DMS153 (cell line): Measurements from ENCODE around the gene CYP8B1.
"Not testable (repeated sequence)": the region's sequence is repeated elsewhere in the genome, so short reads cannot be mapped to it uniquely, and the experiment has no call there.

Experiments
- DNase-seq: peaks from one replicate; lab custom pipeline; 2025; lab: John Stamatoyannopoulos, UW

CYP8B1 gene

DNA sequence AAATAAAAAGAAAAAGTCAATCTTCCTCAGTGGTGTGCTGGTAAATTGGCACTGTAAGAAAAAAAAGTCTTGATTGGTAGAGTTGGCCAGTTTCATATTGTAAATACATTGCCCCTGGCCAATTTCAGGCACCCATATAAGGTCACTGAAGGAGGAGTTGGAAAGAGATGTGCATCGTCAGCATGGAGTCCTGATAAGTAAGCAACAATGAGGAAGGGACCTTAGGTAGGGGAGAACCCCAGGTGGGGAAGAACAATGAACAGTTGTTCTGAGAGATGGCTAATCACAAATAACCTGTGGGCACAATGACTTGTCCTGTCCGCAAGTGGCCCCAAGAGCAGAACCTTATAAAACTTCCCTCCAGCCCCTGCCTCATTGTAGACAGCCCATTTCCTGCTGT lies 8.6 kb upstream of the CYP8B1 start:
- no peak for DNase-seq

DNA sequence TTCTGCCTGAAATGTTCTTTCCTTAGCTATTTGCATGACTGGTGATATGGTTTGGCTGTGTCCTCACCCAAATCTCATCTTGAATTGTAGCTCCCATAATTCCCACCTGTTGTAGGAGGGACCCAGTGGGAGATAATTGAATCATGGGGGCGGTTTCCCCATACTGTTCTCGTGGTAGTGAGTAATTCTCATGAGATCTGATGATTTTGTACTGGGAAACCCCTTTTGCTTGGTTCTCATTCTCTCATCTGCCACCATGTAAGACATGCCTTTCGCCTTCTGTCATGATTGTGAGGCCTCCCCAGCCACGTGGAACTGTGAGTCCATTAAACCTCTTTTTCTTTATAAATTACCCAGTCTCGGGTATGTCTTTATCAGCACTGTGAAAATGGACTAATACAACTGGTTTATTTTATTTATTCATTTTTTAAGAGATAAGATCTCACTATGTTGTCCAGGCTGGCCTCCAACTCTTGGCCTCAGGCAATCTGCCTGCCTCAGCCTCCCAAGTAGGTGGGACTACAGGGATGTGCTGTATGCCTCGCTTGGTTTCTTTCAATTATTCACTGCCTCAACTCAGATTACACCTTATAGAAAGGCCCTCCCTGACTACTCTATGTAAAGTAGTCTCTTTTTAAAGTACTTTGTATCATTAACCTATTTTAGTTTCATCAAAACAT lies 7.7 kb upstream of the CYP8B1 start:
- not testable (repeated sequence) for DNase-seq

DNA sequence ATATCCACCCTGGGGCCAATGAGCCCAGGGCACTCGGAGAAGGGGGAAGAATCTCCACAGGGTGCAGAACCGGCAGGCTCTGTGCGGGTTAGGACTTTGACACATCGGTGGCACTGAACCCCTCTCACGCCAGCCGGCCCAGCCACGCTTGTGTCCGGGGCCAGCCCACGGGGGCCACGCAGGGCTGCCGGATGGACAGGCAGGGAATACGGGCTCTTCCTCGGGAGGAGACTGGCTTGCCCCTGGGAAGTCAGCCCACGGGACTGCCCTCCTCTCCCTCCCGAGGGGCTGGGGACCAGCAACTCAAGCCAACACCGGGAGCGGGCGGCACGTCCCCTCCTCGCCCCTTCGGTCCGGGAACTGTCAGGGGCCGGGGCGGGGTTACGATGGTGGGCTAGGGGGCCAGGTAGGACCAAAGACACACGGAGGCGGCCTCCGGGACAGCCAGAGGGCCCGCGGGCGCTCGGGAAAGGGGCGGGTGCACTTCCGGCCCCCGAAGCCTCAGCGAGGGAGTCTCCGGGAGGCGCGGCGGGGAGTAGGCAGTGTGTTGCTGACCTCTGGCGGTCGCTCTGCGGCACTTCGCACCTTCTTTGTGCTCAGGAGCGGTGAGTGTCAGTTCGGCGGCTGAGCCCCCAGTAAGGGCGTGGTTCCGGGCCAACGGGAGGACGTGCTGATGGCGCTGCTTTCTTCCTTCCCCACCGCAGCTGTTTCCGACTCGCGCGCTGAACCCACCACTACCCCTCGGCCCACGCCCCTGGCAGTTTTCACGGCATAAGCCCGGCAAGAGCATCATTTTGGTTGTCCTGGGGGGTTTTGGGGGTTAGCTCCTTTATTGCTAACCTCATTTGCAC lies 5.1 kb upstream of the CYP8B1 start:
- DNase-seq: peak; percentile 20

DNA sequence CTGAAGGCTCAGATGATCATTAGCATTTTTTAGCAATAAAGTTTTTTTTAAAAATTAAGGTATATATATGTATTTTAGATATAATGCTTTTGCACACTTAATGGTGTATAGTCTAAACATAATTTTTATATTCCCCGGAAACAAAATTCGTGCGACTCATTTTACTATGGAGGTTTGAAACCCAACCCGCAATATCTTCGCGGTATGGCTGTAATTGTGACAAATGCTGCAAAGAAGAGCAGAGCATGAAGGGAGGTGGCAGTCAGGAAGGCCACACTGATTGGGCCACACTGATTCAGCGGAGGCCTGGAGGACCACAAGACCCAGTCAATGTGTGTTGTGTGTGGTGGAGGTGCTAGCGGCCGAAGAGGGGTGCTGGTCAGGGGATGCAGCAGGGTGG lies 4.5 kb upstream of the CYP8B1 start:
- no peak for DNase-seq

DNA sequence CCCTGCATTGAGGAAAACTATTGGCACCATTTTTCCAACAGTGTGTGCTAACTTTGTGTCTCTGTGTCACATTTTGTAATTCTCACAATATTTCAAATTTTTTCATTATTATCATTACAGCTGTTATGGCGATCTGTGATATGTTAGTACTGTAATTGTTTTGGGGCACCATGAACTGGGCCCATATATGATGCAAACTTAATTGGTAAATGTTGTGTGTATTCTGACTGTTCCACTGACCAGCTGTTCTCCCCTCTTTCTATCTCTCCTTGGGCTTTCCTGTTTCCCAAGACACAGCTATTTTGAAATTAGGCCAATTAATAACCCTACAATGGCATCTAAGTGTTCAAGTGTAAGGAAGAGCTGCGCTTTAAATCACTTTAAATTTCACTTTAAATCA lies 2.2 kb upstream of the CYP8B1 start:
- no peak for DNase-seq

DNA sequence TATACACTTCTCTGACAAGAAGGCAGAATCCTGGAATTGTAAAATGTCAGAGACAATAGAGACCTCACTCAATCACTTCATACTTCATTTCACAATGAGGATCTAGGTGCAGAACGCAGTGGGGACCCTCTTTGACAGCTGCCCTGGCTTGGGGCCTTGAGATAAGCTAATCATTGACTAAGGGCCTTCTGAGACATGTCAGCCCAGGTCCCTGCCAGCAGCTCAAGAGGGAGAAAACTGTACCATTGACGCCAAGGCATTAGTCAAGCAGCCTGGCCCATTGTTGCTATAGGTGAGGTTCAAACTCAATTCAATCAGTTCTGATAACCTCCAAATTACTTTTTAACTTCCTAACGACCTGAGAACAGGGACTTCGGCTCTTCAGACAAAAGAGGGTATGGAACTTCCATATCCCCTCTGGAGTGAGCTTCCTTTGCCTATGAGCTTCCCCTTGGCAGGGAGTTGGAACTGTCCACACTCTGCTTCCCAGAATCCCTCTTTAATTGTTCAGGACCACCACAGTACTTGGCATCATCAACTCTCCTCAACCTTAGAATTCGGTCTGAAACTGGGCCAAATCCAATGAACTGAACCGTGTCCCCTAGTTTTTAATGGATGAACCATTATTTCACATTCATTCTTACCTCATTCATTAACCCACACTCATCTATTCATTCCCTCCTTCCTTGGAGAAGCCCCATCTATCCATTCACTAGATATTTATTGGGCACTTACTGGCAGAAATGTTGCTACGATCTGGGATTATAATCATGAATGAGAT lies 1.5 kb upstream of the CYP8B1 start:
- no peak for DNase-seq

DNA sequence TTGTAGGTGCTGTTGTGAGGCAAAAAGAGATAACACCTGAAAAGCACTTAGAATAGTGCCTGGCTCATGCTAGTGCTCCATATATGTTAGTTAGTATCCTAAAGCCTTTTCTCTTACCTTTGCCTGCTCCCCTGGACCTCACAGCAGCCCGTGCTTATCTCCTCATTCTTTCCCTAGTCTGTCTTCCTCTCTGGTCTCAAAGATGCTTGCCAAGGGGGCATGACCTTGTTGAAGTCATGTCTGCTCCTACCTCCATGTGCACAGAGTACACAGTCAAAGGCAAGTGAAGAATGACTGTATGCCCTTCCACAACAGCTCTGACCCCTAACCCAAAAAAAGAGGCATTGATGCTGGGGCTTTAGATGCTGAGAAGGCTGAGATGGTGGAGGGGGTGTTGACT lies 722 bp upstream of the CYP8B1 start:
- DNase-seq: no peak

DNA sequence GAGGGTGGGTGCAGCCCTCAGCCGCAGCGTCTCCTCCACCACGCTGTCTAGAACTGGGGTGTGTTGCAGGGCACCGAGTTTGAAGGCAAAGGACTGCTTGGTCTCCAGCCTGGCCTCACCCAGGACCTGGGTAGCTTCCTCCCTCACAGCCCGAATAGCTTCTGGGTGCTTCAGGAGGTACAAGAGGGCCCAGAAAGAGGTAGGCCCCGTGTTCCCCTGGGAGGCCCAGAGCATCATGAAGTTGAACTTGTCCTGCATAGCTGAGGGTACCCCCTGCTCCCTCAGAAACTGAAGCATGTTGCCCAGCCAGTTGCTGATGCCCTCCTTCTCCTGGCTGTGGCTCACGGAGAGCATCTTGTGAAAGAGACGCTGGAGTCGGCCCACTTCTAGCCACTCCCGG lies 930 bp downstream of the CYP8B1 start:
- no peak for DNase-seq

DNA sequence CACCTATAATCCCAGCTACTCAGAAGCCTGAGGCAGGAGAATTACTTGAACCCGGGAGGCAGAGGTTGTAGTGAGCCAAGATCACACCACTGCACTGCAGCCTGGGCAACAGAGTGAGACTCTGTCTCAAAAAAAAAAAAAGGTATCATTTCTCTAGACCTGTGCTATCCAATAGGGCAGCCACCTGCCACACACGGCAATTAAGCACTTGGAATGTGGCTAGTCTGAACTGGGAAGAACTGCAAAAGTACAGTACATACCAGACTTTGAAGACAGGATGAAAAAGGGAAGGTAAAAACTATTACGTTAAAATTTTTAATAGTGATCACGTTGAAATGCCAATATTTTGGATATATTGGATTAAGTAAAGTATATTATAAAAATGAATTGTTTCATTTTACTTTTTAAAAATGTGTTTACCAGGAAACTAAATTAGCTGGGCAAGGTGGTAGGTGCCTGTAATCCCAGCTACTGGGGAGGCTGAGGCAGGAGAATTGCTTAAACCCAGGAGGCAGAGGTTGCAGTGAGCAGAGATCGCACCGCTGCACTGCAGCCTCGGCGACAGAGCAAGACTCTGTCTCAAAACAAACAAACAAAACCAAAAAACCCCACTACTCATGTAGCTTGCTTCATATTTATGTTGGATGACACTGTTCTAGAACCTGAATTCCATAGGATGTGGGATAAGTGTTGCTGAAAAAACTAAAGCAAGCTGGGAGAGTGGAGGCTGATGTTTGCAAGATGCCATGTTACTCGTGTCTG lies 2.3 kb downstream of the CYP8B1 start:
- DNase-seq: no peak

DNA sequence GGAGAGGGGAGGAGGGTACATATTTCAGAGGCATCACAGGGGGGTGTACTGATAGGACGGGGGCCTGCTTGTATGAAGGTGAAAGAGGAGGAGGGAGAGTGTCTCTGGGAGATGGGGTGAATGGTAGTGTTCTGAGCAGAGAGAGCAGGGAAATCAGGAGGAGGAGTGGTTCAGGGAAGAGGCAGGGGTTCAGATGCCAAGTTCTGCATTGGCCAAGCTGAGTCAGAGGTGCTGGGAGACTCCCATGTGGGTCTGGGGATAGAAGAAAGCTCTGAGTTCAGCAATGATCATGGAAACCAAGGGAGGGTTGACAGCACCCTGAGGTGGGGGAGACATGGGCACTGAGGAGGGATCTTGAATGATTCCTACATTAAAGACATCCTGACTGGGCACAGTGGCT lies 3.0 kb downstream of the CYP8B1 start:
- no peak for DNase-seq

DNA sequence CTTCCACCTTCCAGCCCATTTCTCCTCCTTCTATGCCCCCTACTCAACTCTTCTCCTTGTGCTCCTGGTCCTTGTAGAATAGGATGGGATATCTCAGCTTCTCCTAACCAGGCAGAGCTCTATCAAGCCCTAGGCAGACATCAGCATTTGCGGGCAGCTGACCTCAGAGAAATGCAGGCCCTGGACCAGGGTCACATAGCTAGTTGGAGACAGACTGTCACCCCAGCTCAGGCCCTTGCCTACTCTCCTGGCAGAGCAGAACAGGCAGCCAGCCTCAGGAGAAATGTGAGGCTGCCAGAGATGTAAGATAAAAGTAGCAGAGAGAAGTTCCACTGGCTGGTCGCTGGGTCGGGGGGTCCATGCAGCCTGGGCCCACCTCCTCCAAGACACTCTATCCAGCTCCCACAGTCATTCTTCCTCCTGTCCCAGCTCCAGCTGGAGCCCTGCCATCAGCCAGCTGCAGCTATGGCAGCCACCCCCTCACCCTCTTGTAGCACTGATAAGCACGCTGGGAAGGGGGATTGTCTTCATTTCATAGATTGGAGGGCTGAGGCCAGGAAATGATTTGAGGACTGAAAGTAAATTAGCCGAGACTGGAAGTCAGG lies 4.0 kb downstream of the CYP8B1 start:
- DNase-seq: no peak

DNA sequence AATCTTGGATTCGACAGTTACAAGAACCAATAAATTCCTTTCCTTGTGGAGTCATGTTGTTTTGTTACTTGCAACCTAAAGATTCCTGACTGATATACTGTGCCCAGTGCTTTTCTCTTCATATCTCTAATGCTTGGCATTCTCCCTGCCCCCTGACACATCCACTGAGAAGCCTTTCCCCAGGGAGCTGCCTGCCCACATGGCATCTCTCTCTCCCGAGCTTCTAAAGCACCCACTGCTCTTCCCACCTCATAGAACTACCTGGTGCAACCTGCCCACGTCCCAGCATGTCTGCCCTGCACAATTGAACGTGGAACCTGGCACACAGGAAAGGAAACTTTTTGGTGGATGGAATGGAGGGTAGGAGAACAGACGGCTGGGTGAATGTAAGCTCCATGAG lies 6.8 kb downstream of the CYP8B1 start:
- DNase-seq: no peak

DNA sequence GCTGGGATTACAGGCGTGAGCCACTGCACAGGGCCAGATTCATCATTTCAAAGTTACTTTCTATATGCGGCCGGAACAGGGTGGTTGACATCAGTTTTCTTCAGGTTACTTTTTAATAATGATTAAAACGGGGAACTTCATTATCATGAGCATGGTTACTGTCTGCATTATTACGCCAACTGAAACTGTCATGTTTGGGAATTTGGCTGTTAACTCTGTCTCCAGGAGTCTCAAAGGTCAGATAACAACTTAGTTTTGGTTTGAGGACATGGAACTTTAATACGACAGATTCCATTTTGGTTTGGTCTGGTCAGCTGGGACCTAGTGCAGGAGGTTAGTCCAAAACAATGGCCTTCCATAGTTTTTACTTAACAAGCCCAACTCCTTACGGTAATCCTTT lies 8.5 kb downstream of the CYP8B1 start:
- DNase-seq: no peak

DNA sequence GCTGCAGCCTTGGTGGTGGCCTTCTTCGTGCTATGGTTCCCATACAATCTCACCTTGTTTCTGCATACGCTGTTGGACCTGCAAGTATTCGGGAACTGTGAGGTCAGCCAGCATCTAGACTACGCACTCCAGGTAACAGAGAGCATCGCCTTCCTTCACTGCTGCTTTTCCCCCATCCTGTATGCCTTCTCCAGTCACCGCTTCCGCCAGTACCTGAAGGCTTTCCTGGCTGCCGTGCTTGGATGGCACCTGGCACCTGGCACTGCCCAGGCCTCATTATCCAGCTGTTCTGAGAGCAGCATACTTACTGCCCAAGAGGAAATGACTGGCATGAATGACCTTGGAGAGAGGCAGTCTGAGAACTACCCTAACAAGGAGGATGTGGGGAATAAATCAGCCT lies 10.4 kb downstream of the CYP8B1 start:
- no peak for DNase-seq

DNA sequence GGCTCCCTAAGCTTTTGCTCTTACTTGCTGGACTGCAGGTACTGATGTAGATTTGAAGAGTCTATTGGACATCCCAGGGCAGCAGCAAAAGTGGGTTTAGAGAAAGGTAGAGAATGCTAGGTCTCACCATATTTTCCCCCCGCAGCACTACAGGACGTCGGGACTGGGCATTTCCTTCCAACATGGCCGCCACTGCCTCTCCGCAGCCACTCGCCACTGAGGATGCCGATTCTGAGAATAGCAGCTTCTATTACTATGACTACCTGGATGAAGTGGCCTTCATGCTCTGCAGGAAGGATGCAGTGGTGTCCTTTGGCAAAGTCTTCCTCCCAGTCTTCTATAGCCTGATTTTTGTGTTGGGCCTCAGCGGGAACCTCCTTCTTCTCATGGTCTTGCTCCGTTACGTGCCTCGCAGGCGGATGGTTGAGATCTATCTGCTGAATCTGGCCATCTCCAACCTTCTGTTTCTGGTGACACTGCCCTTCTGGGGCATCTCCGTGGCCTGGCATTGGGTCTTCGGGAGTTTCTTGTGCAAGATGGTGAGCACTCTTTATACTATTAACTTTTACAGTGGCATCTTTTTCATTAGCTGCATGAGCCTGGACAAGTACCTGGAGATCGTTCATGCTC lies 11.2 kb downstream of the CYP8B1 start:
- DNase-seq: no peak

DNA sequence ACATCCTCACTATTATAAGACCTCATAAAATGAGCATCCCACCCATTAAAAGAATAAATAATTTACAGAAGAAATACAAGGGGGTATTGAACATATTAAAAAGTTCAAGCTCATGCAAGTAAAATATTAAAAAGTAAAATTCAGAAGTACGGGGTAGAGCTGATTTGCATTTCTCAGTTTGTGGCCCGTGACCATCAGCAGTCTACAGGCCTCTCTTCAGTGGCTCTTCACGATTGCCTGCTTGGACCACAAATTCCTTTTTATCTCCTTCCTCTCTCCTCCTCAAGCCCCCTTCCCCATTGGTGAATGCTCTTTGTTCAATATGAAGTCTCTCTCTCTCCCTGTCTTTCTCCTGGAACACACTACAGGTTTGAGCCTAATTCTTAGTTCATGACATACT lies 19.1 kb downstream of the CYP8B1 start:
- DNase-seq: no peak

DNA sequence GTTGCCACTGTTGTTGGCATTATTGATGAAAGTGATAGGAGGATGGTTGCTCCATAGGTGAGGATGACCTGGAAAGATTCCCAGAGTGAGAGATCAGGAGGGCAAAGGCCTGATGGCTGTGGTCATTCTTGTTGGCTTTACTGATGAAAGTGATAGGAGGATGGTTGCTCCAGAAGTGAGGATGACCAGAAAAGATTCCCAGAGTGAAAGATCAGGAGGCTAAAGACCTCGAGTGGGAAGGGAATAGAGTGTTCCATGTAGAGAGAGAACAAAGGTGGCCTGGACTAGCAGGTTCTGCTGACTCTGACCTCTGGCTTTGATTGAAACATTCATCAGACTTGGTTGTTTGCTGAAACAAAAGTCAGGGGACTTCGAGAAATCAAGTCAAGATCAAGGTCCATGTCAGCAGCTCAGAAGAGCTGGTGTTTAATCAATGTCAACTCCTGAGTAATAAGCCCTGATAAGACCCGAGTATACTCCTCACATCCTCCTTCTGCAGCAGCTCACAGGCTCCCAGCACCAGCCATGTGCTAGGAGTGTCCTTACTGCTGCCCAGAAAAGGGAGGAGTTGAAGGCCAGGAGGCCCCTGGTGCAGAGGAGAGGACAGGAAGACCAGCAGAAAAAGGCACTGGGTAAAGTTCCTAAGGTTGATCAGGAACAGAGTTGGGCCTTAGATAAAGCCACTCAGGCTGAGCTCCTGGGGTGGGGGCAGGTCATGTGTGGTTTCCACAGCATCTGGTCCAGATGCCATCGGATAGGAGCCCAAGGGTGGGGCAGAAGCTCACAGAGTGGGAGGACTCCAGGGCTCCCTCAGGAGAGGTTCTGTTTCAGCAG lies 19.9 kb downstream of the CYP8B1 start:
- DNase-seq: no peak

DNA sequence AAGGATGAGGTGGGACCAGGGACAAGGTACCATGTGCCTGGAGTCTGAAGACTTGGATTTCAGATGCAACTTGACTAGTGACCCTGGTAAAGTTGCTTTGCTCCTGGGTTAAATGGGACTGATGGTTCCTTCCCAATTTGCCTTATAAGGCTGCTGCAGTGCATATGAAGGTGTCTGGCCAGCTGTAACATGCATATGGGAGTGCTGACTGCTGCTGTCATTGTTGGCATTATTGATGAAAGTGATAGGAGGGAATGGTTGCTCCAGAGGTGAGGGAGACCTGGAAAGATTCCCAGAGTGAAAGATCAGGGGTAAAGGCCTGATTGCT lies 20.5 kb downstream of the CYP8B1 start:
- no peak for DNase-seq

DNA sequence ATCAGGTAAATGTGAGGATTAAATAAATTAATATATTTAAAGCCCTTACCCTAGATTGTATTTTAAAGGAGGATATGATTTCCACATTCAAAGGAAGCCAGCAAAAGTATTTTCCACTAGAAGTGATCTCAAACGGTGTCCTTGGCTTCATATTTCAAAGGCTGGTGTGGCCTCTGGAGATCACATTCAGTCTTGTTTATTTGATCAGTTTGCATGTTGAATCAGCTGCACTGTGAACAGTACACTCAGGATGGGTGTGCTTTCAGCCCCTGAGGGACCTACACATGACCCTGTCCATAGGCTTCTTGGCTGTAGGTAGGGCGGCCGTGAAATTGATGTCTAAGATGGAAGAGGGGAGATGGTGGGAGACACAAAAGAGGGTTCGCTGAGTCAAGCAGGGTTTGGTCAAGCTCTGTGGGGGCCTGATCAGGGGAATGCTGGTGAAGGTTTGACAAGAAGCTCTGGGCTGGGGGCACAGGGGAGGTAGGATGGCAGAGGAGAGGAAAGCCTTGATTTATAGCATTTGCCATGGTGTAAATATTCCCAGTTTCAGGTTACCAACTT lies 21.9 kb downstream of the CYP8B1 start:
- DNase-seq: peak; percentile 69

DNA sequence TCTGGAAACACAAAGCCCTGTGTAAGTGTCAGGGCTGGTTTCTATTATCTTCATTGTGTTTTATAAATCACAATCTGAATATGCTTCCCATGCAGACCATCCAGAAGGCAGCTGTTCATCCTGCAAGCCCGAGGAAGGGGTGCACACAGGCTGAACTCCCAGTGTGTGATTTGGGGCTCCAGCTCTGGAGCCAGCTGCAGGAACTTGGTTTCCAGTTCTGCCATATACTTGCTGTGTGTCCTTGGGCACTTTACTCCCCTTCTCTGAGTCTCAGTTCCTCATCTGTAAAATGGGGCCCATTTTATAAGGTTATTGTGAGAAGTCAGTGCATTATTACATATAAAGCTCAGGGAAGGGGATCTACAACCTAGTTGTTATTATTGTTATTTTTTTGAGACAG lies 22.6 kb downstream of the CYP8B1 start:
- DNase-seq: no peak
